Measurements from ENCODE around the gene NGEF.

DNA sequence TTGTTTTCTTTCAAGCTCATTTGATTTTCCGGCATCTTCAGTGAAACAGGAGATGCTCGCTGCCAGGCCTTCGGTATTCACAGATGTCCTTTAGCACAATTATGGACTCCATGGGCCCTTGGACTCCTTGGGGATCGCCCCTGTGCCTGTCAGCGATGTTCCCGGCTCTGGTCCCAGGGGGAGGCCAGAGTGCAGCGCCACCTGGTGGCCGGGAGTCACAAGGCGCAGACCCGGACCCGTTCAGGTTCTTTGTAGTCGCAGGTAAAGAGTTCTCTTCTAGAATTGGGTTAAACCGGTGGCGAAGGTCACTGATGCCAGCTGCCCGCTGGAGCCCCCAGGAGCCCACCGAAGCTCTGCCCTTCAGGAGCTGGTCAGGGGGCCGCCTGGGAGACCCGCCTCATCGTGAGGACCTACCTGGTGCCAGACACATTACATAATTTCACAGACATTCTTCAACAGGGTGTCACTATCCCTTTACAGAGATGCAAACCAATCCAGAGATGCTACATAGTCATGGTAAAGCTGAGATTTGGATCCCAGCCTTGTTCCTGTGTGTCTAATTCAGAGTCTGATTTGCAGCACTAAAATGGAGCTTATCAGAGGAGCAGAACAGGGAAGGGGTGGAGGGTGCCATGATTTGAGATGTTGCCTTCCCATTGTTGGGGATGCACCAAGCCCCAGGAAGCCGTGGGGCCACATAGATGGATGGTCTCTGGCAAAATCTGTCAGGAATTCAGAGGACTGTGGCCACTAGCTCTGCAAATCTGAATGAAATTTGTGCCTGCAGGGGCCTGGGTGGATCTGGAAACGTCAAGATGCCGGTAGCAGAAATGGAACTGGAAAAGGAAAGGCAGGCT, 41.1 kb upstream of the NGEF start:
- TF ChIP-seq ZNF37A (tag by site-specific recombination; IDR thresholded peaks at IDR 0.05) (no peak), ZBTB21 (tag by site-specific recombination; IDR thresholded peaks at IDR 0.05) (no peak), ZNF114 (tag by site-specific recombination; IDR thresholded peaks at IDR 0.05) (no peak), TRIM28 (IDR thresholded peaks at IDR 0.05; ENCODE audit: borderline replicate concordance, low read length) (no peak), ZBTB48 (tag by site-specific recombination; IDR thresholded peaks at IDR 0.05) (0 out of 2 replicates have a peak, but pooled peaks have one; percentile 30), ZNF830 (tag by site-specific recombination; IDR thresholded peaks at IDR 0.05; ENCODE audit: low read depth) (no peak), ZBTB20 (tag by site-specific recombination; IDR thresholded peaks at IDR 0.05) (no peak), ZNF146 (tag by site-specific recombination; IDR thresholded peaks at IDR 0.05) (no peak), ZNF174 (tag by site-specific recombination; IDR thresholded peaks at IDR 0.05) (no peak), ZNF2 (tag by site-specific recombination; IDR thresholded peaks at IDR 0.05) (no peak), MZF1 (tag by site-specific recombination; IDR thresholded peaks at IDR 0.05; ENCODE audit: borderline replicate concordance) (no peak)
- TF ChIP-seq, protein P1, sequence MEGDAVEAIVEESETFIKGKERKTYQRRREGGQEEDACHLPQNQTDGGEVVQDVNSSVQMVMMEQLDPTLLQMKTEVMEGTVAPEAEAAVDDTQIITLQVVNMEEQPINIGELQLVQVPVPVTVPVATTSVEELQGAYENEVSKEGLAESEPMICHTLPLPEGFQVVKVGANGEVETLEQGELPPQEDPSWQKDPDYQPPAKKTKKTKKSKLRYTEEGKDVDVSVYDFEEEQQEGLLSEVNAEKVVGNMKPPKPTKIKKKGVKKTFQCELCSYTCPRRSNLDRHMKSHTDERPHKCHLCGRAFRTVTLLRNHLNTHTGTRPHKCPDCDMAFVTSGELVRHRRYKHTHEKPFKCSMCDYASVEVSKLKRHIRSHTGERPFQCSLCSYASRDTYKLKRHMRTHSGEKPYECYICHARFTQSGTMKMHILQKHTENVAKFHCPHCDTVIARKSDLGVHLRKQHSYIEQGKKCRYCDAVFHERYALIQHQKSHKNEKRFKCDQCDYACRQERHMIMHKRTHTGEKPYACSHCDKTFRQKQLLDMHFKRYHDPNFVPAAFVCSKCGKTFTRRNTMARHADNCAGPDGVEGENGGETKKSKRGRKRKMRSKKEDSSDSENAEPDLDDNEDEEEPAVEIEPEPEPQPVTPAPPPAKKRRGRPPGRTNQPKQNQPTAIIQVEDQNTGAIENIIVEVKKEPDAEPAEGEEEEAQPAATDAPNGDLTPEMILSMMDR (tag by site-specific recombination; IDR thresholded peaks at IDR 0.05), result peak; percentile 69
- TF ChIP-seq, protein P2, sequence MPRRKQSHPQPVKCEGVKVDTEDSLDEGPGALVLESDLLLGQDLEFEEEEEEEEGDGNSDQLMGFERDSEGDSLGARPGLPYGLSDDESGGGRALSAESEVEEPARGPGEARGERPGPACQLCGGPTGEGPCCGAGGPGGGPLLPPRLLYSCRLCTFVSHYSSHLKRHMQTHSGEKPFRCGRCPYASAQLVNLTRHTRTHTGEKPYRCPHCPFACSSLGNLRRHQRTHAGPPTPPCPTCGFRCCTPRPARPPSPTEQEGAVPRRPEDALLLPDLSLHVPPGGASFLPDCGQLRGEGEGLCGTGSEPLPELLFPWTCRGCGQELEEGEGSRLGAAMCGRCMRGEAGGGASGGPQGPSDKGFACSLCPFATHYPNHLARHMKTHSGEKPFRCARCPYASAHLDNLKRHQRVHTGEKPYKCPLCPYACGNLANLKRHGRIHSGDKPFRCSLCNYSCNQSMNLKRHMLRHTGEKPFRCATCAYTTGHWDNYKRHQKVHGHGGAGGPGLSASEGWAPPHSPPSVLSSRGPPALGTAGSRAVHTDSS (tag by site-specific recombination; IDR thresholded peaks at IDR 0.05), result no peak
- TF ChIP-seq, protein P3, sequence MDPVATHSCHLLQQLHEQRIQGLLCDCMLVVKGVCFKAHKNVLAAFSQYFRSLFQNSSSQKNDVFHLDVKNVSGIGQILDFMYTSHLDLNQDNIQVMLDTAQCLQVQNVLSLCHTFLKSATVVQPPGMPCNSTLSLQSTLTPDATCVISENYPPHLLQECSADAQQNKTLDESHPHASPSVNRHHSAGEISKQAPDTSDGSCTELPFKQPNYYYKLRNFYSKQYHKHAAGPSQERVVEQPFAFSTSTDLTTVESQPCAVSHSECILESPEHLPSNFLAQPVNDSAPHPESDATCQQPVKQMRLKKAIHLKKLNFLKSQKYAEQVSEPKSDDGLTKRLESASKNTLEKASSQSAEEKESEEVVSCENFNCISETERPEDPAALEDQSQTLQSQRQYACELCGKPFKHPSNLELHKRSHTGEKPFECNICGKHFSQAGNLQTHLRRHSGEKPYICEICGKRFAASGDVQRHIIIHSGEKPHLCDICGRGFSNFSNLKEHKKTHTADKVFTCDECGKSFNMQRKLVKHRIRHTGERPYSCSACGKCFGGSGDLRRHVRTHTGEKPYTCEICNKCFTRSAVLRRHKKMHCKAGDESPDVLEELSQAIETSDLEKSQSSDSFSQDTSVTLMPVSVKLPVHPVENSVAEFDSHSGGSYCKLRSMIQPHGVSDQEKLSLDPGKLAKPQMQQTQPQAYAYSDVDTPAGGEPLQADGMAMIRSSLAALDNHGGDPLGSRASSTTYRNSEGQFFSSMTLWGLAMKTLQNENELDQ (tag by site-specific recombination; IDR thresholded peaks at IDR 0.05; ENCODE audit: low read depth), result no peak

Data from HEK293 (cell line).